Stimulated activated CD4-positive, alpha-beta T cell treated with anti-CD3 and anti-CD28 coated beads, Interleukin-15, amount 100 ng/mL, for 24 hours (primary cell): ENCODE data around the gene FRMPD2.
A peak's percentile ranks its signal among the peaks of the same experiment; 100 is the strongest.
"Not testable (repeated sequence)": the region's sequence is repeated elsewhere in the genome, so short reads cannot be mapped to it uniquely, and the experiment has no call there.

Experiments
- DNase-seq: peaks from one replicate; pipeline ENCODE4 v3.0.0-alpha.2; 2020

FRMPD2 gene

DNA sequence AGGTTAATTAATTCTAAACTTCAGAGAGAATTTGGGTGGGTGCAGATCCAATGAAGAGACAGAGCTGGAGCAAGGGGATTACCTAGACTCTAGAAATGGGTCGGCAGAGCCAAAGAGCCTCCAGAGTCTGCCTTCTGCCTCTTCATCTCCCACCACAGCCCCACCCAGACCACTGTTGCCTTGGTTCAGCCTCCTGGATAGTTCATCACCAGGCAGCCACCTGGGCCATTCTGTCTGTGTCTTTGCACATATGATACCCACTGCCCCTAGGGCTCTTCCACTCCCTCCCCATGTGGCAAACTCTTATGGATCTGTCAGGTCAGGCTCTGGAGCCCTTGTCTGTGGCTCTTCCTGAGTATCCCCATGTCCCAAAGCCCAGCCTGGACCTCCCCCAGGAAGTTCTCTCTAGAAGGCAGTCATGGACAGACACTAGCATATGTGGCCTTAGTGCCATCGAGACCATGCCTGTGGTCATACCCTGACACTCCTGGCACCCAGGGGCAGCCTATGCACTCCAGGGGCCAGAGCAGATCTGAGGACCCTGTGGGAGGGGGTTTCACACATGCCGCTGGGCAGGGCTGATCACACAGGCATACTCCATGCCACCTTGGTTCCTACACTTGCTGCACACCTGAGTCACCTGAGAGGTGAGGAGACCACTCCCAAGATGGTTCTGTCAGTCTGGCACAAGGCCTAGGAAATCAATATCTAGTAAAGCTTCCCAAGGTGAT lies 41.6 kb downstream of the FRMPD2 start:
- DNase-seq, result no peak

DNA sequence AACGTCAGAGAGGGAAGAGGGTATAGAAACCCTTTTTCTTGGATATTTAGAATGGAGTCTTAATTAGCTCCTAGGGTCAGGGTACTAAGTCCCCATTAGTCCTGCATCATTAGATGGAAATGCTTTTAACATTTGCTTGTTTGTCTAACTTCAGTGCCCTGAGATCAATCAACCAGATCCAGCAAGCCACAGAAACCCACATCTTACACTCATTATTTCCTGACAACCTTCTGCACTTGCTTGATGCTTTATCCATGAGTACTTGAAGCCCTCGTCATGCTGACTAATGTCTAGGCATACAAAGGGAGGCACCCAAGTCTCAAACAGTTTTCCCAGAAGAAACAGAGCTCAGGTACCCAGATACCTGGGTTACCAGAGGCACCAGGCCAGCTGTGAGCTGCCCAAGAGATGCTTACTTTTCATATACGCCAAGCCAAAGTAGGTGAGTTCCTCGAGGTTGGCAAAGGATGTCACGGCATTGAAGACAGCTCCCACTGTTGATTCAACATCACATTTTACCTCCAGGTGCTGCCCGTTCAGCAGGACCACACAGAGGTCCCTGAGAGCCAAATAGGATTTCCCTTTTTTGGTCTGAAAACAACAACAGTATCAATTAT lies 42.7 kb downstream of the FRMPD2 start:
- no peak for DNase-seq

DNA sequence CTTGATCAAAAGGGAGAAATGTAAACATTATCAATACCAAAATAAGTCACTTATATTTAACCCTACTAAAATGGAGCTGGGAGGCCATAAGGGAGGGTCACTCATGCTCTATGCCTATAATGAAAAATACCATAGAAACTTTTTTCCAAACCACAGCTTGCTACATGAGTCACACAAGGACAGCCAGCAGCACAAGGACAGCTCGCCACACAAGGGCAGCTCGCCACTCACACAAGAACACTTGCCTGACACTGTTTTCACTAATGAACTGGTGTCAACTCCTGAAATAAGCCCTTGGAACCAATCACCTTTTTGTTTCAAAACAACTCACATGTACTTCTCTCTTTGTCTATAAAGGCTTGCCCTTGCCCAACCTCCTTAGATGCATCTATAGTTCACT lies 43.3 kb downstream of the FRMPD2 start:
- DNase-seq, result no peak

DNA sequence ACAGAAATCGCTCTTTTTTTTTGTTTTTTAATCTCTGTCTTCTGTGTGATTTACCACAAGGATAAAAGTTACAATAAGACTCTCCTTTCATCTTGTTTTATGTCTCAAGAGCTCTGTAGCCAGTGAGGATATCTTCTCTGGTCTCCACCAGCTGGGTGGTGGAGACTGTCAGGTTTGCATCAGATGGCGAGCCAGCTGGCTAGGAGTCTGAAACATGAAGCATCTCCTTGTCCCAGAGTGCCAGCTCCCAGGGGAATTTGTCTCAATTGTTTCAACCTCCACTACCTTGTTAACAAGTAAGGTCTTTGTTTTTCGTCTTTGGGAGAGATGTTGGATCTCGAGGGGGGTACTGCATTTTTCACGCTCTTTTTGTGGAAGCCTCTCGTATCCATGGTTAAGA lies 47.3 kb downstream of the FRMPD2 start:
- DNase-seq, result no peak

DNA sequence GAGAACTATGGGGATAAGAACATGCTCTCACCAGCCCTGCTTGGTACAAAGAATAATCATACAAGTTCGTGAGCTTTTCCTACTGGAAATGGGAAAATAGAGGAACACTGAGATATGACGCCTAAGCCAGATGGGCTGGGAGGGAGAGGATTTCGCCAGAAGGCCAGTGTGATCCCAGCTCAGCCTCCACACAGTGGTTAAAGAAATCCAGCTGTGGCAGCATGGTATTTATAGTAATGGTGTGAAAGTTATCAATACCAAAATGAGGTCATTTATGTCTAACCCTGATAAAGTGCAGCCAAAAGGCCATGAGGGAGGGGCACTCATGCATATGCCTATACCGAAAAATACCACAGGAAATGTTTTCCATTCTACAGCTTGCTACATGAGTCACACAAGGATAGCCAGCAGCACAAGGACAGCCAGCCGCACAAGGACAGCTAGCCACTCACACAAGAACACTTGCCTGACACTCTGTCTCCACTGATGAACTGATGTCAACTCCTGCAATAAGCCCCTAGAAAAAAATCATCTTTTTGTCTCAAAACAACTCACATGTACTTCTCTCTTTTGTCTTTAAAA lies 49.4 kb downstream of the FRMPD2 start:
- DNase-seq, result no peak

DNA sequence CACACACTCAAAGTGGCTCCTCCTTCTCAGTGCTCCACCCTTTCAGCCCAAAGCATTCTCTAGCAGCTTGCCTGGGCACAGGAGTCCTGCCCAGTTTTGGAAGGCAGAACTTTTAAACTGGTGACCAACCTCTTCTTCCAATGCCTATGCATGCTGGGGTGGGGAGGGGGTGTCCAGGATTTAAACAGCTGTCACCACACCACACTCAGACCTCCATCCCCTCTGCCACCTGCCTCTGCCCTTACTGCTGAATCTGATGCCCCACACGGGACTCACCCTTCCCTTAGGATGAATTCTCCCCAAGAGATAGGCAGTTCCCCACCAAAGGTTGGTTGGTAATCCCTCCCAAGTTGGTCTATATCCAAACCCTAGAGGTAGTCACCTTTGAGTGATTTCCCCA lies 50.2 kb downstream of the FRMPD2 start:
- no peak for DNase-seq

DNA sequence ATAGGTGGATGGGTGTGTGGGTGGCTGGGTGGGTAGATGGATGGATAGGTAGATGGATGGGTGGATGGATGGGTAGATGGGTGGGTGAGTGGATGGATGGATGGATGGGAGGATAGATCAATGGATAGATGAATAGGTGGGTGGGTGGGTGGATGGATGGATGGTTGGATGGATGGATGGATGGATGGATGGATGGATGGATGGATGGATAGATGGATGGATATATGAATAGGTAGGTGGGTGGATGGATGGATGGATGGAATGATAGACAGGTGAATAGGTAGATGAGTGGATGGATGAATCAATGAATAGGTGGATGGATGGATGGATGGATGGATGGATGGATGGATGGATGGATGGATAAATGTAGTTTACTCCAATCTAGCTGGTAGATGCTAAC lies 52.7 kb downstream of the FRMPD2 start:
- no peak for DNase-seq

DNA sequence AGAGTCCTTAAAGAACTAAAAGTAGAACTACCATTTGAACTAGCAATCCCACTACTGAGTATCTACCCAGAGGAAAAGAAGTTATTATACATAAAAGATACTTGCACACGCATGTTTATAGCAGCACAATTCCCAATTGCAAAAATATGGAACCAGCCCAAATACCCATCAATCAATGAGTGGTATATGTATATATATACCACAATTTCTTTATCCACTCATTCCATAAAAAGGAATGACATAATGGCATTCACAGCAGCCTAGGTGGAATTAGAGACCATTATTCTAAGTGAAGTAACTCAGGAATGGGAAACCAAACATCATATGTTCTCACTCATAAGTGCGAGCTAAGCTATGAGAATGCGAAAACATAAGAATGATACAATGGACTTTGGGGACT lies 53.5 kb downstream of the FRMPD2 start:
- not testable (repeated sequence) for DNase-seq

DNA sequence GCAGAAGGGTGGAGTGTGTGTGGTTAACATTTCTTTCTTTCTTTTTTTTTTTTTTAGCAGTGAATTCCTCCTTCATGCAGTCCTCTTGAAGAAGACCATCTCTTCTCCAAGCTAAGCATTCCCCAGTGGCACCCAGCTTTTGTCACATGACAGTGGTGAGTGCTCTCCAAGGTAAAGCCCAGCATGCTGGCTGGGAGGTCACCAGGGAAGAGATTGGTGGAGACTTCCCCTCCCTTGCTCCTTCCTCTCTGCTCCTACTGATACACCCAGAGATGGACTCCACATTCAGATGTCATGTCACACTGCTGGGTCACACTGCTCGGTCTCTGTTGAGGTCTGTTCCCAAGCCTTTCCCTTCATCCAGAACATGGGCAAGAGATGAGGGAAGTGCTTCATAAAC lies 55.3 kb downstream of the FRMPD2 start:
- no peak for DNase-seq

DNA sequence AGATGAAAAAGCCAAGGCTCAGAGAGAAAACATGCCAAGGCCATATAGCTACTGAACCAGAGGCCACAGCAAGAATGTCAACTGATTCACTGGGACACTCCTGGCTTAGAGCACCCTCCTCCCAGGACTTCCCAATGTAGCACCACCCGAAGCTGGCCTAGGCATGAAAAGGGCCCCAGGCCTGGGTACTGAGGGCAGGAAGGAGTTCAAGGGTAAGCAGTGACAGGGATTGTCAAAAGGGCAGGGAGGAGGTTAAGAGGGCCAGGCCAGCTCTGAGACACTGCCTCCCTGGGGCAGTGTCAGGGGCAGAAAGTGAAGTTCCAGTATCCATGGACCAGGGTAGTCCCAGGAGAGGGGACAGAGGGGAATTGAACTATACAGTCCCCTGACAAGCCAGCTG lies 57.8 kb downstream of the FRMPD2 start:
- no peak for DNase-seq

DNA sequence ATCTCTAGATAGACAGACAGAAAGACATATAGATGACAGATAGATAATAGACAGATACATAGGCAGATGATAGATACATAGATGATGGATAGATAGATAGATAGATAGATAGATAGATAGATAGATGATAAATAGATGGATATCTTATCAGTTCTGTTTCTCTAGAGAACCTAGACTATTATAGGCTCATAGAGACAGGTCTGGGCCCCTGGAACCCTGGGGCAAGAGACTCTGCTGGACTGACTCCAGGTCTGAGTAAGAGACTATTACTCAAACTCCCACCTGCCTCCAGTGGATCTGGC lies 58.3 kb downstream of the FRMPD2 start:
- DNase-seq, result no peak

DNA sequence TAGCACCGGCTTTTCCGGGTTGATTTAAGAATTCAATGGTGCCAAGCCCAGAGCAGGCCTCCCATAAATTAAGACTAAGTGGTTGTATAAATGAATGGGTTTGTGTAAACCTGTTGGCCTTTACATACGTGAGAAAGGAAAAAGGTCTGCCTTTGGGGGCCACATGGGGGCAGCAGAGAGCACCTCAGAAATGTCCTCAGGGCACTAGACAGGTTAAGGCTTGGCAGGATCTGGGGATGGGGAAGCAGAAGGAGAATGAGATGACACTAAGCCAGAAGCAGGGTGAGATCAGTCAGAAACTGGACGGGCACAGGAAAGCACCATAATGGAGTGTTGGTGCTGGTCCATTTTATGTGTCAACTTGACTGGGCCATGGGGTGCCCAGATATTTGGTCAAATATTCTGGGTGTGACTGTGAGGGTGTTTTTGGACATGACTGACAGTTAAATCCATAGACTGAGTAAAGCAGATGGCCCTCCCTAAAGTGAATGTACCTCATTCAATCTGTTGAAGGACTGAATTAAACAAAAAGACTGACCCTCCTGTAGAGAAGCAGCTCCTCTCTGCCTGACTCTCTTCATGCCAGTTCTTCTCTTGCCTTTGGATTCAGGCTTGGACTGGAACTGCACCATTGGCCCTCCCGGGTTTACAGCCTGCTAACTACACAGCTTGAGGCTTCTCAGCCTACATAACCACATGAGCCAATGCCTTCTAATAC lies 58.9 kb downstream of the FRMPD2 start:
- DNase-seq, result peak; percentile 61

DNA sequence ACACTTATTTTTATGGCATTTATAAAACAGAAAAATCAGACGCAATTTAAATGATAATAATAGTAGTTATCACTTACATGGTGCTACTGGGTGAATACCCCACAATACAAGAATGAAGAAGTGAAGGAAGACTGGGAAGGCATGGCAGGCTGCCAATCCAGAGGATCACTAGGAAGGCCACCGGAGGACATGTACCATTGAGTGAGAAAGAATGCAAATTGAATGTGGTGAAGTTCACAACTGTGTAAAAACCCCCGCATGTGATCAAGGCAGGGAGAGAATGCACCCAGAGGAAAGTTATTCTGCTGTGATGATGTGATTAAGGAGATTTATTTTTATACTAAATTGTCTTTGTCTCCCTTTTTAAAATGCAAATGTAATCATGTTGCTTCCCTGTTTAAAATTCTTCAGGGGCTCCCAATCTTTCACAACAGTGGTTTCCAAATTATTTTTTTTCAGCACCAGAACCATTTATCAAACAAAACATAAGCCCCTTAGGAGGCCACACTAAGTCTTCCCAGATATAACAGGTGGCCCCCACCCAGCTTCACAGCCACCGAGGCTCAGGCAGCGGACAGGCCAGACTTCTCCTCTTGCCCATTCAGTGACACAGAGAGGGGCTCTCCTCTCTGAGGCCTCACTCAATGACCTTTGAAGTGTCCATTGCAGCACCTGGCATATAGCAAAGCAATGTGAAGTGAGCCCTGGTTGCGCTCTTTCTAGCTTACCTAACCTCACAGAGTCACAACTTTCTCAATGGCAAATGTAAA lies 59.6 kb downstream of the FRMPD2 start:
- DNase-seq, result no peak

DNA sequence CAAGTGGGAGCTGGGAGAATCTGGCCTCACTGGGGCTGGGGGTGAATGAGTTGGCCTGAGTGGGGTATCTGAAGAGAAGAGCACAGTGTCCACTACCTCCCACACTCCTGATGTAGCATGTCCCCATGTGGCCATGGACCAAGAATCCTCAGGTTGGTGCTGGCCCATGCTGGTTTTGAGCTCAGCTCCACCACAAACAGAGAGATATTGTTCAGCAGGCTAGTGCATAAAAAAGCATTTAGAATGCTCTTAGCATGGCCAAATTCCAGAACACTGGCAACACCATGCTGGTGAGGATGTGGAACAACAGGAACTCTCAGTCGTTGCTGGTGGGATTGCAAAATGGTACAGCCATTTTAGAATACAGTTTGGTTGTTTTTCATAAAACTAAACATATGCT lies 61.4 kb downstream of the FRMPD2 start:
- no peak for DNase-seq

DNA sequence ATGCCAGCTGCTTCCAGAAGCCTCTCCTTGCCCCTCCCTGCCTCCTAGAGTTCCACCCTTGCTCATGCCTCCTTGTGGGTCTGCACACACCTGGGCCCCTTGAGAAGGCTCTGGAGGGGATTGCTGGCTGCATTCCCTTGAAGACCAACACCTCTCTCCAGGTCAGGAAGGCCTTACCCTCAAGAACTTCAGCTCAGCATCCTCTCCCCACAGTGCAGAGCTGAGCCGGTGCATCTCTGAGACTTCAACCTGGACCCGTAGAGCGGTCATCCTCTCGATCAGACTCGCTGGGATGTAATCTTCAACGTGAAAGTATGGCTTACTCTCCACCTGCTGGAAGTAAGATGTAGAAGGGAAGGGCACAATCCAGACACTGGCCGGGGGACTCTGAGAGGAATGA lies 62.7 kb downstream of the FRMPD2 start:
- no peak for DNase-seq

DNA sequence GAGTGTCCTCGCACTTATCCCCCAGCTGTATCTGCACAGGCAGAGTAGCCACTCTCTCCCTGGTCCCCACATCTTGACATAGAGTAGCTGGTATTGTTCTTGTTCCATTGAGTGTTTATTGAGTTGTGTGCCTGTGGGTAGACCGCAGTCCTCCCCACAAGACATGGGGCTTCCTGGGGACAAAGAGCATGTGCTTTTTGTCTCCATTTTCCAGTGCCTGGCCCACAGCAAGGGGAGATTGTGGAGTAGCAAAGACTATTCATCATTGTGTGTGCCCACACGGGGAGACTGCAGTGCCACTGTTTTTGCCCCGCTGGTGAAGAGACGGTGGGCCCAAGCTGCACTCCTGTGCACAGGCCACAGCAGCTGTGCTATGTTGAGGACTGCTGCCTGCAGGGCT lies 63.5 kb downstream of the FRMPD2 start:
- no peak for DNase-seq

DNA sequence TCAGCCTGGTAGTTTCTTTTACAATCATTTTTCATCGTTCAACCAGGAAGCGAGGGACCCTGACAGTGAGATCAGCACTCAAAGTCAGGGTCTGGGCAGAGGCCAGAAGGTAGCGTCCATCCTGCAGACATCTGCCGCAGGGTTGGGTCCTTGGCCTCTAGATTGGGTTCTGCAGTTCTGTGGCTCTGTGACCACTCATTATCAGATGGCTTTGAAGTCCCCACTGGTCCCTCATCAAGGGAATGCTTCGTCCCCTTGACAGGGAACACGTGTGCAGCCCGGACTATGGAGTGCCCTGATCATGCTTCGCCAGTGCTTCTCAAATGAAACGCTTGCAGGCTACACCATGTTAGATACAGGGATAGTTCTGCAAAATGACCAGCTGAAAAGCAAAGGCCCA lies 64.1 kb downstream of the FRMPD2 start:
- no peak for DNase-seq

DNA sequence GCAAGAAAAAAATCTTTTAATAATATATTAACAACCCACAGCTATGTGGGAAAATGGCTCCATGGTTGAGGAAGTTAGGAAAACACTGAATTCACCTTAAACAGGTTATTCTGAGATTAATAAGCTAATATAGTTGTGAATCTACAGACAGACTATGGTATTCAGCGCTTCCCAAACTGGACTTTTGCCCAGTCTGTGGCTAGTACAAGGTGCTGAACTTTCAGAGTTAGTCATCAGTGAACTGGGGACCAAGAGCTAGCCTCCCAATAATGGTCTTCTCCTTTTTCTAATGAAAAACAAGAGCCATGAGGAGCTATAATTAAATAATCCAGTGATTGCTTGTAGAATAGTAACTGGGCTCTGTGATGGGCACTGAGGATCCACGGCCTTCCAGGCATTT lies 65.3 kb downstream of the FRMPD2 start:
- no peak for DNase-seq

DNA sequence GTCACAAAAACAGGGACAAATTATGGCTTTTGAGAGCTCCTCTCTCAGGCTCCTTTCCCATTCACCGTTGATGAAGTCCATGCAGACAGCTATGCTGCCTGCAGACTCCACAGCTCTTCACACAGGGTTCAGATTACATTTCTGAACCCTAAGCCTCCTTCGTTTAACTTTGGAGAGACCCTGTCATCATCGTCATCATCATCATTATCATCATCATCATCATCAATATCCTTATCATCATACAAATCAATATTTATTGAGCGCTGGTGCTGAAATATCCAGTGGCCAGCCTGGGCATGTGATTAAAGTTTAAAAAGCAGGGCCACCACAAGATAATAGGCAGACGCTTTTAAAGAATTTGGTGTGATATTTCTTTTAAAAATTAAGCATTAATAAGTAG lies 66.6 kb downstream of the FRMPD2 start:
- DNase-seq, result no peak

DNA sequence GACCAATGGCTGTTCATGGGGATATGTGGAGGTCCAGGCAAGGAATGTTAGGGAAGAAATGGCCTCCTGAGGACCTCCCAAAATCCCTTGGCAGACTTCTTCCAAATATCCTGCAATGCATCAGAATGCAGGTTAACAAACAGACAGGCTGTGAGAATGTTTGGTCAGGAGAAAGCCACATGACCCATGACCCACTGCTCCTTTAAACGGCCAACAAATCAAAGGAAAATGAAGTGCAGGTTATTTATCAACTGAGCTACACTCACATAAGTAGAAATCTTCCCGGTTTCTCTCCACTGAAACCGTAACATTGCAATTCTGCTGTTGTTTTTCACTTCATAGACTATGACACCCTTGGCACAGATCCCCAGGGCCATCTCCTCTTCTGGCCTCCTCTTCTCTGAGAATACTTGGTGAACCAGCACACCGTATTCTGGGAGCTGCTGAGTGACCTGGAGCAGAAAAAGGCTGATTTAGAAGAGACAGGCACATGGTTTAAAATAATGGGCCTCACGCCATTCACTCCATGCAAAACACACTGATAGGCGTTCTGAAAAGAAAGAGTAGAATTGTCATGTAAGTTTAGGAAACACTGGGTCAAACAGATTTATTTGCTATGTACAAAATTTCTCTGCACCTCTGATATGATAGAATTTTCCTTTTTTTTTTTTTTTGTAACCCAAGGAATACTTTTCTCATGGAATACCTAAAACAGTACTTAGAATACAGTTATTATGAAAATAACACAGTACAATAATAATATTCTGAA lies 67.8 kb downstream of the FRMPD2 start:
- no peak for DNase-seq

DNA sequence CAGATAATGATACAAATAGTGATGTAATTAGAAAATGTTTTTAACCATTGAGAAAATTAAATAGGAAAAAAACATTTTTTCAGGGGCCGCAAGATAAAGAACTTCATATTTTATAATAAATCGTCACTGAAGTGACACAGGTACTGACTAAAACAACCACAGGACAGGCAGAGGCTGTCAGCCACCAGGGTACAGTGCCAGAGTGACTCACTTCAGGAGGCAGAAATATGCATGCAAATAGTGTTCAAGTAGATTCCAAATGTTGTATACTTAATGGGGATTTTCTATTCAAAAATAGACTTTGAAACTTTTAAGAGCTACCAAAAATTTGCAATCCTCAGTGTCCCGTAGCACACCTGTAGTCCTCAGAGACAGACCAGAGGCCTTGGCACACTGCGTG lies 68.6 kb downstream of the FRMPD2 start:
- DNase-seq, result no peak

DNA sequence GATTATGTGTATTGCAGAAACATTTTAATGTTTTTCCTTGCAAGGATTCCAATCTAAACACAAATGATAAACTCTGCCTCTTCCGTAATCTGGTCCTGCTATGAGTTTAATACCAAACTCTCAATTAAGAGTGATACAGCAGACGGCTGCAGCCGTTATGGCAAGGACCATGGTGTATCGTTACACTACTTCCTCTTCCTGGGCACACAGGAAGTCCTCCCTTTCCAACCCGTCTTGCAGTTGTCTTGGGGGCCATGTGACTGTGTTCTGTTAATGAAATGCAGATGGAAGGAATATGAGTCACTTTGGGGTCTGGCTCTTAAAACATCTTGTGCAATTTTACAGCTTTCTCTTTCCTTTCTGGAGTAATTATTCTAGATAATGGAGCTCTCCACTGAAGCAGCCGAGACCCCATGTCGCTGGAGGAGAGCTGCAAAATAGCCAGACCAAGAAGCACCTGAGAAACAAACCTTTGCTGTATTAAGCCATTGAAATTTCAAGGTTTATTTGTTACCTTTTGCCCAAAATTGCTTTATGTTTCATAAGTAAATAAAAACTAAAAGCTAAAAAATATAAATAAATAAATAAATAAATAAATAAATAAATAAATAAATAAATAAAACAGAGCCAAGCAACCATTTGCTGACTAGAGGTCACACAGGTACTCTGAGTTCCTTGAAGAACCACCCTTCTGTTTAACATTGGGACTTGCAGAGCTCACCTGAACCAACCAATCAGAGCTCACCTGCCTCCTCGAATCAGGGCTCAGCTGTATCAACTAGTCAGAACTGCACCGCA lies 74.7 kb downstream of the FRMPD2 start:
- DNase-seq, result no peak
